MCF 10A (cell line): ENCODE measurements around the gene LRRC41. TPM values are rescaled to one million over a fixed set of nuclear protein-coding genes. Genes with fewer than 3 reads are reported as not detected.
A peak's percentile ranks its signal among the peaks of the same experiment; 100 is the strongest.

Source experiments
- BruUV-seq: library from RNA; stranded (reverse); fragments of 400-500 nt; replicated peaks from 2 replicates; lab custom pipeline; 2021; lab: Mats Ljungman, UMichigan
- CTCF ChIA-PET: fragments of 300-600 bp; sonication (Branson Sonifier 250); formaldehyde crosslinking; extraction: SDS; loops from one replicate; lab custom pipeline; 2021; ENCODE audit warnings: antibody characterized with exemption, inconsistent platforms; lab: Yijun Ruan, JAX
- POLR2A ChIA-PET: fragments of 300-600, 350-650 bp; sonication (Branson Sonifier 250); formaldehyde crosslinking; extraction: SDS; loops from one replicate; lab custom pipeline; 2020; ENCODE audit warnings: antibody characterized with exemption, inconsistent platforms; lab: Yijun Ruan, JAX
- DNase-seq: peaks from one replicate; pipeline ENCODE4 v3.0.0-alpha.2; 2018; ENCODE audit not compliant: unreplicated experiment
- H3K27ac Mint-ChIP-seq: one replicate; pipeline ENCODE4 v1.8.0; 2022; ENCODE audit warnings: mild to moderate bottlenecking, low read depth, mixed read lengths; ENCODE audit not compliant: unreplicated experiment
- H3K27me3 Mint-ChIP-seq: one replicate; pipeline ENCODE4 v1.8.0; 2022; ENCODE audit warnings: mixed read lengths; ENCODE audit not compliant: insufficient read depth, unreplicated experiment
- H3K36me3 Mint-ChIP-seq: one replicate; pipeline ENCODE4 v1.8.0; 2022; ENCODE audit warnings: mild to moderate bottlenecking, moderate library complexity, mixed read lengths; ENCODE audit not compliant: insufficient read depth, unreplicated experiment
- H3K4me1 Mint-ChIP-seq: one replicate; pipeline ENCODE4 v1.8.0; 2022; ENCODE audit warnings: mixed read lengths; ENCODE audit not compliant: insufficient read depth, unreplicated experiment
- H3K4me3 Mint-ChIP-seq: one replicate; pipeline ENCODE4 v1.8.0; 2022; ENCODE audit warnings: mild to moderate bottlenecking, moderate library complexity, mixed read lengths; ENCODE audit not compliant: unreplicated experiment
- H3K9me3 Mint-ChIP-seq: one replicate; pipeline ENCODE4 v1.8.0; 2022; ENCODE audit warnings: mixed read lengths; ENCODE audit not compliant: unreplicated experiment
- CTCF ChIP-seq: fragments of 200-600 bp; IDR thresholded peaks from one replicate; pipeline ENCODE4 v1.8.0; 2022; ENCODE audit warnings: antibody characterized with exemption, mild to moderate bottlenecking; ENCODE audit not compliant: unreplicated experiment
- intact Hi-C: fragments of 100-400 bp; cut with micrococcal nuclease; formaldehyde crosslinking; loops from 2 replicates; pipeline ENCODE4 v1.14.1; 2022
- total RNA-seq: library from RNA; stranded (reverse); gene quantifications from 2 replicates; pipeline ENCODE4 v1.2.3, GENCODE V29; 2022

The LRRC41 gene
- total RNA-seq, 1 experiment from 2014 or later: 92.6 TPM

DNA sequence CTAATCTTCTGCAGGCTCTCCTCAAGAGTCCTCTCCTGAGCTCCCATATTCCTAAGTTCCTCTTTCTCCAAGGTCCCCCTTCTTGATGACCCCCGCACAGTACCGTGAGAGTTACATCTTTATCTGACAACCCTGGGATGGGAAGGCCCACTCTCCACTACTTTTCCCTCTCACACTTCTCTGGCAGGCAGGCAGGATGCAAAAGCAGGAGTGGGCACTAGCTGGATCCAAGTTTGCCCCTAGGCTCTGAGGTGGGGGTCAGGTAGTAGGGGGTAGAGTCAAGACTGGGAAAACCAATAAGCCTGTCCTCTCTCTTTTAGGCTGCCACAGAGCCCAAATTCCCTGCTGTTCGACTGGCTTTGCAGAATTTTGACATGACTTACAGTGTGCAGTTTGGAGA lies 41.1 kb upstream of the LRRC41 start:
- H3K4me1 Mint-ChIP-seq: peaks cover 20% of the 10 kb centered on the region

GRCh38 chr1:46343705-46344104 lies 40.3 kb upstream of the LRRC41 start:
- Mint-ChIP-seq H3K4me1 (peaks cover 23% of the 10 kb centered on the region), H3K4me3 (no peak overlapping the region), H3K27ac (peak overlapping the region; percentile 99), H3K27me3 (no peaks in the 10 kb centered on the region), H3K36me3 (peaks cover 68% of the 10 kb centered on the region), H3K9me3 (no peaks in the 10 kb centered on the region)
- intact Hi-C loops: no loop called here
- no peak for DNase-seq
- BruUV-seq: no TSS peak
- ChIA-PET POLR2A (interaction anchor here (1.0 kb wide), 1 partner anchor 10 kb away, joined by 4 read pairs; no protein-coding TSS in a partner anchor), CTCF (interaction anchor here (0.6 to 1.4 kb wide), 3 partner anchors 9 to 163 kb away, joined by 3 to 4 read pairs (median 4); no protein-coding TSS in a partner anchor)
- TF ChIP-seq CTCF: no peak

More for the DNA sequence above, 41.1 kb upstream of the LRRC41 start:
- Mint-ChIP-seq H3K4me3 (no peak overlapping the region), H3K9me3 (no peaks in the 10 kb centered on the region), H3K27ac (no peak overlapping the region), H3K27me3 (no peaks in the 10 kb centered on the region), H3K36me3 (peaks cover 76% of the 10 kb centered on the region)
- POLR2A ChIA-PET: interaction anchor here (0.7 to 1.4 kb wide), 3 partner anchors 11 to 41 kb away, joined by 3 to 5 read pairs (median 4); partner anchors contain the start of genes LRRC41 and UQCRH
- CTCF ChIA-PET: interaction anchor here (0.7 to 1.4 kb wide), 4 partner anchors 10 to 164 kb away, joined by 3 to 4 read pairs (median 3); no protein-coding TSS in a partner anchor
- TF ChIP-seq CTCF: no peak
- intact Hi-C loops: no loop called here
- no TSS peak for BruUV-seq
- DNase-seq: no peak

- Mint-ChIP-seq H3K4me1 (peaks cover 26% of the 10 kb centered on the region), H3K9me3 (no peaks in the 10 kb centered on the region), H3K27me3 (no peaks in the 10 kb centered on the region), H3K36me3 (peaks cover 65% of the 10 kb centered on the region), H3K27ac (peak overlapping the region; percentile 99), H3K4me3 (no peak overlapping the region)
- DNase-seq: no peak
- no TSS peak for BruUV-seq
- intact Hi-C loops: no loop called here
- no peak for TF ChIP-seq CTCF
- ChIA-PET POLR2A (no interaction called here), CTCF (interaction anchor here (0.8 to 1.0 kb wide), 2 partner anchors 99 to 162 kb away, joined by 3 read pairs; no protein-coding TSS in a partner anchor)
Observed at GRCh38 chr1:46343351-46343695, 39.9 kb upstream of the LRRC41 start.

GRCh38 chr1:46342677-46343350 lies 39.4 kb upstream of the LRRC41 start:
- ChIA-PET POLR2A (interaction anchor here (0.6 to 5.5 kb wide), 2 partner anchors 15 to 39 kb away, joined by 3 to 119 read pairs; partner anchors contain the start of genes LRRC41 and UQCRH), CTCF (interaction anchor here (0.6 to 1.0 kb wide), 5 partner anchors 10 to 206 kb away, joined by 3 to 5 read pairs (median 3); no protein-coding TSS in a partner anchor)
- no peak for TF ChIP-seq CTCF
- intact Hi-C loops: no loop called here
- Mint-ChIP-seq H3K36me3 (peaks cover 60% of the 10 kb centered on the region), H3K27me3 (no peaks in the 10 kb centered on the region), H3K4me3 (peak overlapping the region; percentile 96), H3K4me1 (peaks cover 26% of the 10 kb centered on the region), H3K27ac (peak overlapping the region; percentile 99), H3K9me3 (no peaks in the 10 kb centered on the region)
- BruUV-seq: no TSS peak
- DNase-seq: no peak
